Fibroblast of upper back skin (primary cell): Measurements from ENCODE around the gene ENTHD1.
"Not testable (repeated sequence)": the region's sequence is repeated elsewhere in the genome, so short reads cannot be mapped to it uniquely, and the experiment has no call there.

Source experiments
- DNase-seq: peaks from one replicate; pipeline ENCODE4 v3.0.0-alpha.2; 2013

The ENTHD1 gene

DNA sequence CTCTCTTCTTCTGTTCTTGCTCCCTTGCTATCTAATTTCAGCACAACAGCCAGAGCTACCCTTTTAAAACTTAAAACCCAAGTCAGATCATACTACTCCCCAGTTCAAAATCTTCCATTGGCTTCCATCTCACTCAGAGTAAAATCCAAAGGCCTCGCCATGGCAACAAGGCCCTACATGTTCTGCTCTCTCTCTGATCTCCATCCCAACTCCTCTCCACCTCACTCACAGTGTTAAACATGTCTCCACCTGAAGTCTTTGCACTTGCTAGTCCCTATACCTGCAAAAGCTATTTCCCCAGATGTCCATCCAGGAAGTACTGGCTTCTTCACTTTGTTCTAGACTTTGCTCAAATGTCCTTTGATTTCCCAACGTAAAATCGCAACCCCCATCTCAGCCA lies 4.3 kb upstream of the ENTHD1 start:
- DNase-seq, result no peak

DNA sequence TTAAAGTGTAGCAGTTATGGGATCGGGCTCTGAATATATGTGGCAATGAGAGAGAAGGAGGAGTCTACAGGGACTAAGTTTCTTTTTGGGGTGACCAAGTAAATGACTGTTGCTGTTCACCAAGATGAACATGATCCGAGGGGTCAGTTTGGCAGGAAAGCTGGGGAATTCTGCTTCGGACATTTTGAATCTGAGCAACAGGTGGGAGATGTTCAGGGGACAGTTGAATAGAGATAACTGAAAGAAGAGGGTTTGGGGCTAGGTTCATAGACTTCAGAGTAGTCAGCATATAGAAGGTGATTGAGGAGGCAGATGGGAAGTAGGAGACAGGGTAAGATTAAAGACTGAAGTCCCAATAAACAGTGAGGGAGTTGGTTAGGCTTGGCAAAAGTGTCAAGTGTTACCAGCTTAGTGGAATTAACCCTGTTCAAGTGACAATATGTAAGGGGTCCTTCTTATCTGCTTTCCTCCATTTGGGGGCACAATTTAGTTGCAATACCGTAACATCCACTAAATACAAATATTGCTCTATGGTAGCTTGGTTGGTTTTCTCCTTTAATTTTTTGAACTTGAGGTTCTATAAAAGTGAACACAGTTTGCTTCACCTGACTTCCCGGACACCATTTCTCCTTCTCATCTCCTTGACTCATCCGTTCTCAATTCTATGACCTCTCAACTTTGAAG lies 2.9 kb upstream of the ENTHD1 start:
- DNase-seq, result no peak

DNA sequence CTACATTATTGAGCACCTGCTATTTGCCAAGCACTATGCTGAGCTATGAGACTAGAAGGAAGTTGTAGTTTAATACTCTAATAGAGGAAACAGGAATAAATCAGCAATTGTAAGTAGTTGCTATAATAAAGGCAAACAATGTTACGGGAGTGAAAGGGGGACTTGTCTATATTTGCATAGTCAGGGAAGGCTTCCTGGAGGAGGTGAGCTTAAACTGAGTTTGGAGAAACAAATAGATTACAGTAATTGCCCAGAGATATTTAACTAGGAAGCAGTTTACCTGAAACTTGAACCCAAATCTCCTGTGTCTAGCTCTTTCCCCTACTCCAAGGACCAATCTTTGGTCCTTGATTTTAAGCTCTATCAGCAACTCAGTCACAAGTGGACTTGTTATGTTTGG lies 2.1 kb upstream of the ENTHD1 start:
- no peak for DNase-seq

DNA sequence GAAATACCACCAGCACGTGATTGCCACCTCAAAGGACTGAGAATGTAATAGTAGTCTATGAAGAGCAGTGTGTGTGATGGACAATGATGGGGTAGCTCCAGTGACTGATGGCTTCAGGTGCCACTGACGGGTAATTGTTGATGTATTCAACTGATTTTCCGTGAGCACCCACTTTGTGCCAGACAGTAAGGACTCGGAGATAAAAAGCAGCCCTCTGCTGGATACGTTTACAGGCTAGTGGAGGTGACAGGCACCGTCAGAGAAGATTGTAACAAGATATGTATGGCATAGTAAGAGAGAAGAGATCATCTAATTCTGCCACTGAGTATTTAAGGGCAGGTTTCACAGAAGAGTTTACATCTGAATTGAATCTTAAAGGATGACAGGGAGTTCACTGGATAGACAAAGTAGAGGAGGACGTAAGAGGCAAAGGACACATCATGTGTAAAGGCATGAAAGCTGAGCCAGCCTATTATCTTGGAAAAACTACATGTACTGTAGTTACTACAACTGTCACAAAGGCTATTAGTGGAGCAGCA lies 1.1 kb upstream of the ENTHD1 start:
- DNase-seq, result no peak

DNA sequence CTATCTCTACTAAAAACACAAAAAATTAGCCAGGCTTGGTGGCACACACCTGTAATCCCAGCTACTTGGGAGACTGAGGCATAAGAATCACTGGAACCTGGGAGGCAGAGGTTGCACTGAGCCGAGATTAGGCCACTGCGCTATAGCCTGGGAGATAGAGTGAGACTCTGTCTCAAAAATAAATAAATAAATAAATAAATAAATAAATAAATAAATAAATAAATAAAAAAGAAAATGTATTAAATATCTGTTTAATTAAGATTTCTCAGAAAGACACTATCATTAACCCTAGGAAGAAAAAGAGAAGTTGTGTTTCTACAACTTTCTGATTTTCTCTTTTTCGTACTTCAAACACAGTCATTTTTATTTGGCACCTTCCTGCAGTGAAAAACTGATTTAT lies 3.6 kb downstream of the ENTHD1 start:
- DNase-seq, result not testable (repeated sequence)

DNA sequence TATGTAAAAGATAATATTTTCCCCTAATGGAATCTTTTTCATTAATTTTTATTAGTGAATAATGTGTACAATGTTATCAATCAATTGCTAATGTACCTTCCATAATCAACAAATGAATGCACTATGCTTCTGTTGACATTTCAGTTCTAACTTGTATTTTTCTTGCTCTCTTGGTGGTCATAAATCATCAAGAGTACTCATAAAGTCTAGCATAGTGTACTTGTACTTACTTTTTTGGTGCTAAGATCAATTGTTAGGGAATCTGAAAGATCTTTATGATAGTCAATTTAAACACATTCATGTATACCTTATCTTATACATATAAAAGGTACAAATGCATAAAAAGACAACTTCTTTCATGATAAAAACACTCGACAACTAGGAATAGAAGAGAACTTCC lies 10.5 kb downstream of the ENTHD1 start:
- no peak for DNase-seq

DNA sequence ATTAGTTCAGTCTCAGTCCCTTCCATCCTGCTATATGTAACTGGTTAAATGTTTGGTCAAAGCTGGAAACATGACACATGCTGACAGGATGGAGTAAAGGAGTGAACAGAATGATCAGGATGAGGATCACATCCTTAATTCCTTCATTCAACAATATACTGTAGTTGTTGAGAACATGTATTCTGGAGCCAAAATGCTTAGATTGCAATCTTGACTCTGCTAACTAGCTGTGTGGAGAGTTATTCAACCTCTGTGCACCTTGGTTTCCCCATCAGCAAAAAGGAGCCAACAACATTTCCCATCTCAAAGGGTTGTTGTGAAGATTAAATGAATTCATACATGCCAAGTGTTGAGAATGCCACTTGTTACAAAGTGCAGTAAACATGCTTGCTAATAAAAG lies 12.8 kb downstream of the ENTHD1 start:
- DNase-seq, result no peak

DNA sequence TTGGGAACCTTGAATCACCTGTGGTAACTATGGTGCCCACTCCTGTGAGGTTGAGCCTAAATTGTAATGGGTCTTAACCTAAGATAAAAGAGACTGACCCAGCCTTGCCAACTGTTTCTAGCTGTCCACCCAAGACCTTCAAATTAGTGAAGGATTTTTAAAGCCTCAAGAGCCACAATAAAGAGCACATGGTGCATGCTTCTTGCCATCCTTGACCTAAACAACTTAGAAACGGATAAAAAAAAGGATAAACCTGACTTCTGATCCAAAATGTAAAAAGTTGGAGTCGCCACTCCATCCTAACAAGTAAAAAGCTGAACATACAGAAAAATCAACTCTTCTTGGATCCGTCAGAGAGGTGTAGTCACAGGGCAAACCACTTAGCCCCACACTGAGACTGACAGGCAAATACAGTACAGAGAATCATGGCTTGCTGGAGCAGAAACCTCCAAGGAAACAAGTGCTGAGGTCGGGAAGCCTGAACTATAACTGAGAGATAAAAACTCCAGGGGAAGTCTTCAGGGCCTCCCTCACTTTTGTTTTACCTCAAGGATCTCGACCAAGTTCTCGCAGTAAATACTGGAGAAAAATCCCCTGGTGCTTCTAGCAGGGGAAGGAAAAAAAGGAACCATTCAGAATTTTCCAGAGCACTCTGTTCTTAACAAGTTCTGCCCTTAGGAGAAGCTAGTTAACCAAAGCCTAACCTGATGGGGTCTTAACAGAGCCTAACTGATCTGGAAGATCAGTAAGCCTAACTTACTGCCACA lies 16.3 kb downstream of the ENTHD1 start:
- no peak for DNase-seq

DNA sequence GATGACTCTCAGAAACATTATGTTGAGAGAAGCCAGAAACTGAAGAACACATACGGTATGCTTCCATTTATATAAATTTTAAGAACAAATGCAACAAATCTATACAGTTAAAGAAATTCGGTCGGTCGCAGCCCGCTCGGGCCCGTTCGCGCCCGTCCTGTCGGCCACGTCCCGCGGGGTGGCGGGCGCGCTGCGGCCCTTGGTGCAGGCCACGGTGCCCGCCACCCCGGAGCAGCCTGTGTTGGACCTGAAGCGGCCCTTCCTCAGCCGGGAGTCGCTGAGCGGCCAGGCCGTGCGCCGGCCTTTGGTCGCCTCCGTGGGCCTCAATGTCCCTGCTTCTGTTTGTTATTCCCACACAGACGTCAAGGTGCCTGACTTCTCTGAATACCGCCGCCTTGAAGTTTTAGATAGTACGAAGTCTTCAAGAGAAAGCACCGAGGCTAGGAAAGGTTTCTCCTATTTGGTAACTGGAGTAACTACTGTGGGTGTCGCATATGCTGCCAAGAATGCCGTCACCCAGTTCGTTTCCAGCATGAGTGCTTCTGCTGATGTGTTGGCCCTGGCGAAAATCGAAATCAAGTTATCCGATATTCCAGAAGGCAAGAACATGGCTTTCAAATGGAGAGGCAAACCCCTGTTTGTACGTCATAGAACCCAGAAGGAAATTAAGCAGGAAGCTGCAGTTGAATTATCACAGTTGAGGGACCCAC lies 18.2 kb downstream of the ENTHD1 start:
- not testable (repeated sequence) for DNase-seq

DNA sequence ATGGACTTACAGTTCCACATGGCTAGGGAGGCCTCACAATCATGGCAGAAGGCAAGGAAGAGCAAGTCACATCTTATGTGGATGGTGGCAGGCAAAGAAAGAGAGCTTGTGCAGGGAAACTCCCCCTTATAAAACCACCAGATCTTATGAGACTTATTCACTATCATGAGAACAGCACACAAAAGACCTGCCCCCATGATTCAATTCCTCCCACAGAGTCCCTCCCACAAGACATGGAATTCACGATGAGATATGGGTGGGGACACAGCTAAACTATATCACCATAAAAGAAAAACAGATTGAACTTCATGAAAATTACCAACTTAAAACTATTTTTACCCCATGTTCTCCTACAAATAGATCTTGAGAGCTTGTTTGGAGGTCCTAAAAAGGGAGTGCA lies 19.6 kb downstream of the ENTHD1 start:
- DNase-seq, result no peak

DNA sequence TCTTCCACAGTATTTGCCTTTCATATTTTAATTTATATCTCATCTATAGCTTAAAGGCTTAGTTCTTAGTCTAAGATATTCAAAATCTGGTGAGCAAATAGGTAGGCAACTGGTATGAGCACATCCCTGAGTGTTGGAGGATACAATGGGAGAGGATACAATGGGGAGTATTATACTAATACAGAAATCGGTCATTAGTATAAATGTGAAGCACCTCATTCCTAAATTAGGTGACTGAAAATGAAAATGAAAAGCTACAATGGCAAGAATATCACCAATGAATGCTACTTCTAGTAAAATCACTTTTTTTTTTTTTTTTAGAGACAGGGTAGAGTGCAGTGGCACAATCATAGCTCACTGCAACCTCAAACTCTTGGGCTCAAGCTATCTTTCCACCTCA lies 21.0 kb downstream of the ENTHD1 start:
- no peak for DNase-seq

DNA sequence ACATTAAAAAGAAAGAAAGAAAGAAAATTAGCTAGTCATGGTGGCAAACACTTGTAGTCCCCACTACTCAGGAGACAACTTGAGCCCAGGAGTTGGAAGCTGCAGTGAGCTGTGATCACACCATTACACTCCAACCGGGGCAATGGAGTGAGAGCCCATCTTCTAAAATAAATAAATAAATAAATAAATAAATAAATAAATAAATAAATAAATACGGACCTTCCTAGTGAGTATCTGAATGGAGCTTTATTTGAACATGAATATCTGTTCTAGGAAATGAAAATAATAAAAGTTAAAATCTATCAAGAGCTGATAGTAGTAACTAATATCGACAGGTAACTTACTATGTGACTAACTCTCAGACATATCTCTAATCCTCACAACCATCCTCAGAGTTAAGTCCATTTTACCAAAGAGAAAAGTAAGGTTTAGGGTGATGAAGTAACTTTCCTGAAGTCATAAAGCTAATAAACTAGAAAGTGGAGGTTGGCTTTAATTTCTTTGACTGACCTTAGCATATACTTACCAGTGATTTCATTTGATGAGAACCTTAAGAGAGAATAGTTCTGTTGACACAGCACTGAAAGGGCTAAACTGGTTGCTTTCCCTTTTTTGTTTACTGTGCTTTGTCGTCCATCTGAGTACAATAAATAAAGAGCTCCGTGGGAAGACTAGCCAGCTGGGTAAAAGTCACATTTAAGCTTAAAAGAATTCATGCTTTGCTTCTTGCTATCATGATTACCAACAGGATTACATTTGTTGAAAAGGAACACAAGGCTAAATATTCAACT lies 22.4 kb downstream of the ENTHD1 start:
- no peak for DNase-seq

DNA sequence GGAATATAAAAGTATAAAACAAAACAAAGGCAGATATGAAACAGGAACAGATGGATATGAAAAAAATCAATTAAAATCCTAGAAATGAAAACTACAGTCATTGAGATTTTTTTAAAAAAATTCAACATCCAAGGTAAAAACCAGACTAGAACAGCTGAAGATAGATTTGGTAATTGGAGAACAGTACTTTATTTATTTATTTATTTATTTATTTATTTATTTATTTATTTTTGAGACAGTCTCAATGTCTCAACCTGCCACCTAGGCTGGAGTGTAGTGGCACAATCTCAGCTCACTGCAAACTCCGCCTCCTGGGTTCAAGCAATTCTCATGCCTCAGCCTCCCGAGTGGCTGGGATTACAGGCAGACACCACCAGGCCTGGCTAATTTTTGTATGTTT lies 23.8 kb downstream of the ENTHD1 start:
- not testable (repeated sequence) for DNase-seq

DNA sequence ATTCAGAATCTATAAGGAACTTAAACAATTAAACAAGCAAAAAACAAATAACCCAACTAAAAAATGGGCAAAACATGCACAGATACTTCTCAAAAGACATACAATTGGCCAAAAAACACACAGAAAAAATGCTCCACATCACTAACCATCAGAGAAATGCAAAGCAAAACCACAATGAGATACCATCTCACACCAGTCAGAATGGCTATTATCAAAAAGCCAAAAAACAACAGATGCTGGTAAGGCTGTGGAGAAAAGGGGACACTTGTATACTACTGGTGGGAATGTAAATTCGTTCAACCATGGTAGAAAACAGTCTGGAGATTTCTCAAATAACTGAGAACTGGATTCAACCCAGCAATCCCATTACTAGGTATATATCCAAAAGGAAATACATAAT lies 24.8 kb downstream of the ENTHD1 start:
- no peak for DNase-seq

DNA sequence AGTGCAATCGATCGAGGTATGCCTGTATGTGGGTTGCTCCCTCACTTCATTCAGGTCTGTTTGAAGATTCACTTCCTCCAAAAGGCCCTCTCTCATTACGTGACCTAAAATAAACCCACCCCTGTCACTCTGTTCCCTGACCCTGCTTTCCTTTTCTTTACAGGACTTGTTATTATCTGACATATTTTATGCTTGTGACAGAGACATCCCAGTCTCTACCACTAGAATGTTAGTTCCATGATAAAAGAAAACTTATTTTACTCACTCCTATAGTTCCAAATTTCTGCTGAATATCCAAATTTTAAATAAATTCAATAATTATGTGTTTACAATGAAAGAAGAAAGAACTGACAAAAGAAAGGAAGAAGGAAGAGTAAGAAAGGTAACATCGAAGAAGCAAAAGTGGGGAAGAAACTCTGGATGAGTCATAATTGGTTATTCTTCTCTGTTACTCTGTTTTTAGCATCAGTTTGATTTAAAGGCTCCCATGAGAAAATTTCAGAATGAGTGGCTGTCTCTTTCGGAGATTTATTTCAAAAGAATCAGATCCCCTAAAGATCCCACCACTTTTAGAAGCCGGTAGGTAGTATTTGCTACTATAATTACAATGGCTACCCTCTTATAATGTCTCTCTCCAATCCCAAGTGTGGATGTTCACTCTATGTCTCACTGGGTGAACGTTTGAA lies 33.5 kb downstream of the ENTHD1 start:
- DNase-seq, result no peak

DNA sequence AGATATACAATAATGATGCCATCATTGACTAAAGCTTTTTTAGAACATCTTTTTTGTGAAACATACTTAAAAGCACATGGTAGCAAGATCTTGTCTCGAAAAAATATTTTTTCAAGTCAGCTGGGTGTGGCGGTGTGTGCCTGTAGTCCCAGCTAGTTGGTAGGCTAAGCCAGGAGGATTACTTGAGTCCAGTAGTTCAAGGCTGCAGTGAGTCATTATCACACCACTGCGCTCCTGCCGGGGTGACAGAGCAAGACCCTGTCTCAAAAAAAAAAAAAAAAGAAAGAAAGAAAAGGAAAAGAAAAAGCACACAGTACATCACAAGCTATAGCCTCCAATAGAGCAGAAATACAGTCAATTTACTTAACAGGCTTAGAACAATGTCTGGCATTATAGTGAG lies 37.0 kb downstream of the ENTHD1 start:
- DNase-seq, result no peak

DNA sequence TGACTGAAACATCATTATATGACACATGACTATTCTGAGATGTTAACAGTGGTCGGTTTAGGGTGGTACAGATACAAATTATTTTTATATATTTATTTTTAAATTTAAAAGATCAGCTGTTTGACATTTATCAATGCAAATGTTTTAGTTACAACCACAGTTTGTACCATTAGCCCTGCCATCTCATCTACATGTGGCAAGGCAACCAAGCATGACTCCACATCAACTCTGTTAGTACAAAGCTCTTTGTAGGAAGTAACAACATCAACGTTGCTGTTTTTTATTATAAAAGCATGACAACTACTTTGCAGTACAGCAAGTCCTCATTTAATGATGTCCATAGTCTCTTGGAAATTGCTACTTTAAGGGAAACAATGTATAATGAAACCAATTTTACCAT lies 40.8 kb downstream of the ENTHD1 start:
- DNase-seq, result no peak

DNA sequence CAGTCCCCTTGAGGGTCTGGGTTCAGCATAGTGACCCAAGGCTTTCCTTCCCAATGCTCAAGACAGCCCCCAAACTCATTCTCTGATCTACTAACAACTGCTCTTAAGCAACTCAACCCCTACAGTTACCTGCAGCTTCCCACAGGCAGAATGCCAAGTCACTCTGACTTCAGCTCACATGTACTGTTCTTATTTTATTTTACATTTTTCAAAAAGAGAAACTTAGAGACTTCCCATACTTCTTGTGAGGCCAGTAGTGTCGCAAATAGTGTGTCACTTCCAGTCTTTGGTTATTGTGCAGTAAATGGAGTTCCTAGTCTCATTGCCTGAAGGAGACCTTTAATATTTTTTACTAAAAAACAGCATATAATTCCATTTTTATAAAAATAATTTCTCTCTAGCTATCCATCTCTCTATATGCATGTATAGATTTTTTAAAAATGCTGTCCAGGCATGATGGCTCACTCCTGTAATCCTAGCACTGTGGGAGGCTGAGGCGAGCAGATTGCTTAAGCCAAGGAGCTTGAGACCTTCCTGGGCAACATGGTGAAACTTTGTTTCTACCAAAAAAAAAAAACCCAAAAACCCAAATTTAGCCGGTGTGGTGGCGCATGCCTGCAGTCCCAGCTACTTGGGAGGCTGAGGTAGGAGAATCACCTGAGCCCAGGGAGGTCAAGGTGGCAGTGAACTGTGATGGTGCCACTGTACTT lies 41.8 kb downstream of the ENTHD1 start:
- no peak for DNase-seq

DNA sequence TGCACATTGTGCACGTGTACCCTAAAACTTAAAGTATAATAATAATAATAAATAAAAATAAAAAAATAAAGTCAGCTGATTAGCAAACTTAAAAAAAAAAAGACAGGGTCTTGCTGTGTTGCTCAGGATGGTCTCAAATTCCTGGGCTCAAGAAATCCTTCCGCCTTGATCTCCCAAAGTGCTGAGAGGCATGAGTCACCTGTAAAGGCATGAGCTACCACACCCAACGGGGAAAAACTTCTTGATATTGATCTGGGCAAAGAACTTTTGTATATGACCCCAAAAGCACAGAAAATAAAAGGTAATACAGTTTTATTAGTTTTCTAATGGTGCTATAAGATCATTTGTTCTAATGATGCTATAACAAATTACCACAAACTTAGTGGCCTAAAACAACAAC lies 46.1 kb downstream of the ENTHD1 start:
- no peak for DNase-seq

DNA sequence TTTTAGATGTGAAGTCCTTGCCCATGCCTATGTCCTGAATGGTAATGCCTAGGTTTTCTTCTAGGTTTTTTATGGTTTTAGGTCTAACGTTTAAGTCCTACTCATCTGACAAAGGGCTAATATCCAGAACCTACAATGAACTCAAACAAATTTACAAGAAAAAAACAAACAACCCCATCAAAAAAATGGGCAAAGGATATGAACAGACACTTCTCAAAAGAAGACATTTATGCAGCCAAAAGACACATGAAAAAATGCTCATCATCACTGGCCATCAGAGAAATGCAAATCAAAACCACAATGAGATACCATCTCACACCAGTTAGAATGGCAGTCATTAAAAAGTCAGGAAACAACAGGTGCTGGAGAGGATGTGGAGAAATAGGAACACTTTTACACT lies 47.0 kb downstream of the ENTHD1 start:
- DNase-seq, result not testable (repeated sequence)

DNA sequence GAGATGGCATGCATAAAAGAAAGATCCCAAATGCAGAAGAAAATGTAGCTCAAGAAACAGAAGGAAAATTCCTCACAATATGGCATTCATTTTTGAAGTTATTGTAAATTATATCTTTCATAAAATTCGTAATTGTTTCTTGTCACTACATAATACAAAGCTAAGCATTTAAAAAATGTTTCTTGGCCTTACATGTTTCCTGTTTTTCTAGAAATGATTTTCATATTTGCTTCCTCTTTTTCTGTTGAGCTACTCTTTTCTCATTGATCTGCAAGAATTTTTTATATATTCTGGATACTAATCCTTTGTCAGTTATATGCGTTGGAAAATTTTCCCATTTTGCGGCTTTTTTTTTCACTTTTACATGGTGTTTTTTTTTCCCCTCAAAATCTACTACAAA lies 48.0 kb downstream of the ENTHD1 start:
- DNase-seq, result no peak
